Natural killer cell treated with Interleukin-12 subunit alpha and Interleukin-12 subunit beta and Interleukin-15 and Interleukin-18, amount 100 ng/mL, for 72 hours (primary cell): ENCODE data around the gene CIPC. TPM values are rescaled to one million over a fixed set of nuclear protein-coding genes. Genes with fewer than 3 reads are reported as not detected.

Experiments
- ATAC-seq, 2 donors: fragments of 150-1000 bp; cut with Tn5 transposase in 1 of 2; sonication (Bioruptor Pico), chemical (Tn5 transposase) in 1 of 2; 2 replicates each; pipeline ENCODE4 v1.10.0; 2021
- DNase-seq: peaks from one replicate; pipeline ENCODE4 v3.0.0; 2022; ENCODE audit warnings: low spot score
- H3K27ac Mint-ChIP-seq, 2 donors: 1 replicate in 1 of 2; 2 replicates in 1 of 2; pipeline ENCODE4 v1.8.0; 2022; ENCODE audit warnings: mixed read lengths in 2 of 2, mild to moderate bottlenecking in 1 of 2, moderate library complexity in 1 of 2
- H3K27me3 Mint-ChIP-seq, 2 donors: 1 replicate in 1 of 2; 2 replicates in 1 of 2; pipeline ENCODE4 v1.8.0; 2022; ENCODE audit warnings: mixed read lengths in 2 of 2
- H3K36me3 Mint-ChIP-seq: one replicate; pipeline ENCODE4 v1.8.0; 2022; ENCODE audit warnings: mixed read lengths
- H3K4me1 Mint-ChIP-seq, 2 donors: 1 replicate in 1 of 2; 2 replicates in 1 of 2; pipeline ENCODE4 v1.8.0; 2022; ENCODE audit warnings: low read depth in 2 of 2, mixed read lengths in 2 of 2, mild to moderate bottlenecking in 1 of 2
- H3K4me3 Mint-ChIP-seq: one replicate; pipeline ENCODE4 v1.8.0; 2022; ENCODE audit warnings: mixed read lengths
- H3K9me3 Mint-ChIP-seq: 2 replicates; pipeline ENCODE4 v1.8.0; 2022; ENCODE audit warnings: mixed read lengths
- total RNA-seq, 2 donors: library from RNA; stranded (reverse); gene quantifications; one replicate each; pipeline ENCODE4 v1.2.3, GENCODE V29; 2022

Gene CIPC
- total RNA-seq, 2 donors from 2014 or later, result 11.8 to 19.6 TPM

DNA sequence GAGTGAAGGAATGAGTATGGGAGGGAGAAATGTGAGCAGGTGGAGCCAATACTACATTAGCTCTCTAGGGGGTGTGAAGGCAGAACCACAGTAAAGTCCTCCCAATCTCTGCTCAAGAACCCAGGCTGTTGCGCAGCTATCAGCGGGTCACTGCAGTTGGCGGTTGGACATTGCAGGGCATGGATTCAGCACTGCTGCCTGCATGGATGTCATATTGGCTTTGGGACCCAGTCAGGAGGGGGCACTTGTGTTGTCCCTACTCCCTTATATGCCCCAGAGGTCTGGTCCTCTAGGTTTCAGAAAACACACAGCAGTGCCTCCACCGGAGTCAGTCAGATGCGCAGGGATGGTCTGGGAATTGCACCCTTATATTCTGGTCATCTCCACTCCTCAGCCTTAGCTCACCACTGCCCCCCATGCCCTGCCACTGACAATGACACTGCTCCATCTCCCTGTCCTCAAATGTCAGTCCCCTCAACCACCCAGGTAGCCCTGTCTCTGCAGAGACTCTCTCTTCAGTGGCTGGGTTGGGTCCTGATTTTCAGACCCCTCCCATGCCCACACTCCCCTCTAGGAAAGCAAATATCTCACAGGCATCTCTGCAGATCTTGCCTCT is 33.9 kb downstream of the CIPC start:
- no peak for DNase-seq
- H3K4me3 Mint-ChIP-seq, result no peak overlapping the region
- ATAC-seq, result no peak
- no peak overlapping the region for H3K27ac Mint-ChIP-seq
- H3K4me1 Mint-ChIP-seq, result peaks cover 3 to 4% of the 10 kb centered on the region in 2 donors
- H3K36me3 Mint-ChIP-seq, result no peaks in the 10 kb centered on the region
- H3K9me3 Mint-ChIP-seq, result no peaks in the 10 kb centered on the region
- H3K27me3 Mint-ChIP-seq, result peaks cover 38 to 52% of the 10 kb centered on the region in 2 donors

DNA sequence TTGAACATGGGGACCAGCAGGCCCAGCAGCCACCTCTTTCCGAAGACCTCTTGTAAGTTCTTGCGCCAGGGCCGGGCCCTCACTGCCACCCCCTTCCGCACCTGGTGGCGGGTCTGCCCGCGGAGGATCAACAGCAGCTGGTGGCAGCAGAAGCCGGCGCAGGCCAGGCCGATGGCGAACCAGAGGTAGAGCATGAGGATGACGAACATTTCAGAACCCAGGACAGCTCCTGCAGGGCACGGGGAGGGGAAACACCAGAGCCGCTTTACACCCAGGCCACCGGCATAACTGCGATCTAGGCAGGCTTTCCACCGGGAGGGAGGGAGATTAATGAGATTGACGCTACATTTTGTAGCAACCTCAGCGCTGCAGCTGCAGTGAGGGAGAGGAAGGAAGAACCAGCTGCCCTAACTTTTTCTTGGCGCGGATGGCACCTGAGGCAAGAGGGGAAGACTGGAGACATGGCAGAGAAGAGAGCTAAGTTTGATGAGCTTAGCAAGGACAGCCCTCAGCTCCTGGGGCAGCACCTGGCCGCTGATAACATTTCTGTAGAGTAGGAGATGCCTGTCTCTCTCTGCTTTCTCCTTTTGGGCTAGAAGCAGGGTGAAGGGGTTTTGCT is 35.8 kb downstream of the CIPC start:
- peaks cover 36 to 55% of the 10 kb centered on the region in 2 donors for H3K27me3 Mint-ChIP-seq
- H3K27ac Mint-ChIP-seq, result no peak overlapping the region

DNA sequence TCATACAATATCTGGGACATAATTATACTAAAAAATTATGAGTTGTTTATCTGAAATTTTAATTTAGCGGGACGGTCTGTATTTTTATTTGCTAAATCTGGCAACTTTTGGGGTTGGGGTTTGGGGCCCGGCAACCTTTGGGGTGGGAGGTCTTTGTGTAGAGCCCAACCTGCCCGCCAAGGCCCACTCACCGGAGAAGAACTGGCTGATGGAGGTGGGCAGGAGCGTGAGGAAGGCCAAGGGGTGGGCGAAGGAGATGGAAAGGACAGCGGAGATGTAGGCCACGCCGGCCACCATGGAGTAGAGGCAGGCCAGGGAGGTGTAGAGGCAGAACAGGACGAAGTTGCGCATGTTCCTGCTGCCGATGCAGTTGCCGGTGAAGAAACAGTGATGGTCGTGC is 41.0 kb downstream of the CIPC start:
- Mint-ChIP-seq H3K4me3 (peak overlapping the region; percentile 17), H3K27me3 (peaks cover 38 to 54% of the 10 kb centered on the region in 2 donors), H3K27ac (no peak overlapping the region), H3K36me3 (no peaks in the 10 kb centered on the region), H3K4me1 (peaks cover 4 to 8% of the 10 kb centered on the region in 2 donors), H3K9me3 (no peaks in the 10 kb centered on the region)
- ATAC-seq, result peak in 1 of 2 donors; percentile 12
- no peak for DNase-seq

More for the DNA sequence above, 35.8 kb downstream of the CIPC start:
- DNase-seq, result peak; percentile 65
- Mint-ChIP-seq H3K4me1 (peaks cover 3 to 4% of the 10 kb centered on the region in 2 donors), H3K9me3 (no peaks in the 10 kb centered on the region), H3K36me3 (no peaks in the 10 kb centered on the region), H3K4me3 (no peak overlapping the region)
- no peak for ATAC-seq

DNA sequence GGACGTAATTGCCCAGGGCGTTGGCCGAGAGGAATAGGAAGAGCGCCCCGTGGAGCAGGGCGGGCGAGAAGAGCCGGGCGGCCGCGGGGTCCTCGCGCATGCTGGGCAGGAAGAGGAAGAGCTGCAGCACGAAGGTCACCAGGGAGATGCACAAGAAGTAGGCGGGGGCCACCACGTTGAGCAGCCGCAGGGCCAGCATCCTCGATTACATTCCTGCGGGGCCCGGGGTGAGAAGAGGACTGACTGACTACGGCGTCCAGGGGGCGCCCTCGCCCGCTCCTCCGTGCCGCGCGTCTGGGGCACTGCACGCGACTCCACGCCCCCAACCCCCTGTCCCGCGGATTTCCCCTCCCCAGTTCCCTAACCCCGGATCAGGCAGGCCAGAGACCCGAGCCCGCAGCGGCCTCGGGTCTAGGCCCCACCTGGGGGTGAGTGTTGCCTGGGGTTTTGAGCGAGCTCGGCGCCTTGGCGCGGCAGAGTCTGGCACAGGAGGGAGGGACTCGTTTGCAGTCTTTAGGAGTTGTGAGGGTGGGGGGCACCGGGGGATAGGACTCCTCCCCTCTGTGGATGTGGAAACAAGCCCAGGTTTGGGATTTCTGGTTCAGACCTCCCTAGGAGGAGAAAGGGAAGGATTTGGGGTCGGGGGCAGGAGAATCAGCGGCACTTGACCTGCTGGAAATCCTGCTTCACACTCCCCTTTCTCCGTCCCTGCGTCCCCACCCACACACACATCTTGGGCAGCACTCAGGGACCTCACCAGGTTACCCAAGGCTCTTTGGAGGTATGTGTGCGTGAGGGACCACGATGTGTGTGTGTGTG is 41.7 kb downstream of the CIPC start:
- H3K36me3 Mint-ChIP-seq, result no peaks in the 10 kb centered on the region
- H3K9me3 Mint-ChIP-seq, result no peaks in the 10 kb centered on the region
- peaks cover 4 to 8% of the 10 kb centered on the region in 2 donors for H3K4me1 Mint-ChIP-seq
- peaks cover 42 to 57% of the 10 kb centered on the region in 2 donors for H3K27me3 Mint-ChIP-seq
- H3K27ac Mint-ChIP-seq, result no peak overlapping the region
- H3K4me3 Mint-ChIP-seq, result peak overlapping the region; percentile 17
- peak; percentile 57 to 68 for ATAC-seq
- DNase-seq, result no peak

DNA sequence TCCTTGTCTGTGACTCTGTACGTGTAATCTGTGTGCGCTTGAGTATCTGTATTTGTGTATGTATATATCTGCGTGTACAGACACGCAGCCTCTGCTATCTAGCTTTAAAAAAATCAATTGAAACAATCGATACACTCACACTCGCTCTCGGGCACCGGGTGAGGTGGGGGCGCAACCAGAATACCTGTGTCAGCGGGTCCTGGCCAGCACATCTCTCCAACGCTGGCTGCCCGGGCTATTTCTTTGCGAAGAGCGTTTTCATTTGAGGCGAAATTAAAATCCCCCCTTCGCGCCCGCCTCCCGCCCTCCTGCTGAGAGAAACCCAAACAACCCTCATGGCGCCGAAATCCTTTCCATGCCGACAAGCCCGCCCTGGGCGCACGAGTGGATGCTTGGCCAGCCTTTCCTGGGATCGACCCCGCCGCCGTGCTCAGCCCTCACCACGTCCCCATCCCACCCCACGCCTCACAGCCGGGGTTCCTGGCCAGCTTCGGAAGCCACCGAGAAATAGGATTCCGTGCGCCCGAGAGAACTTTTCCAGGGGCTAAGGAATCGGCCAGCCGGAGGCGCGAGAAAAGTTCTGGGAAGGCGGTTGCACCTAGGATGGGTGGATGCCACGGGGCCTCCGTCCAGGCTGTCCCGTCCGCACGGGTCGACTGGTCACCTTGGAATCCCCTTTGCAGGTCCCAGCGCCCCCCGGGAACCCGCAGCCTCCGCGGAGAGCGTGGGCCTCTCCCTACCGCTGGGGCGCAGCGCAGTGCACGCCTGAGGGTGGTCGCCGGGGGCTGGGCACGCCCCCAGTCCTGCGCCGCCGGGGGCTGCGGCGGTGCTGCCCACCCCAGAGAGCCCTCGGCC is 42.5 kb downstream of the CIPC start:
- no peaks in the 10 kb centered on the region for H3K9me3 Mint-ChIP-seq
- H3K27ac Mint-ChIP-seq, result no peak overlapping the region
- H3K4me1 Mint-ChIP-seq, result peaks cover 4 to 8% of the 10 kb centered on the region in 2 donors
- no peak overlapping the region for H3K4me3 Mint-ChIP-seq
- ATAC-seq (peak; percentile 2 to 3), DNase-seq (peak; percentile 46)
- H3K27me3 Mint-ChIP-seq, result peaks cover 49 to 56% of the 10 kb centered on the region in 2 donors
- H3K36me3 Mint-ChIP-seq, result no peaks in the 10 kb centered on the region

DNA sequence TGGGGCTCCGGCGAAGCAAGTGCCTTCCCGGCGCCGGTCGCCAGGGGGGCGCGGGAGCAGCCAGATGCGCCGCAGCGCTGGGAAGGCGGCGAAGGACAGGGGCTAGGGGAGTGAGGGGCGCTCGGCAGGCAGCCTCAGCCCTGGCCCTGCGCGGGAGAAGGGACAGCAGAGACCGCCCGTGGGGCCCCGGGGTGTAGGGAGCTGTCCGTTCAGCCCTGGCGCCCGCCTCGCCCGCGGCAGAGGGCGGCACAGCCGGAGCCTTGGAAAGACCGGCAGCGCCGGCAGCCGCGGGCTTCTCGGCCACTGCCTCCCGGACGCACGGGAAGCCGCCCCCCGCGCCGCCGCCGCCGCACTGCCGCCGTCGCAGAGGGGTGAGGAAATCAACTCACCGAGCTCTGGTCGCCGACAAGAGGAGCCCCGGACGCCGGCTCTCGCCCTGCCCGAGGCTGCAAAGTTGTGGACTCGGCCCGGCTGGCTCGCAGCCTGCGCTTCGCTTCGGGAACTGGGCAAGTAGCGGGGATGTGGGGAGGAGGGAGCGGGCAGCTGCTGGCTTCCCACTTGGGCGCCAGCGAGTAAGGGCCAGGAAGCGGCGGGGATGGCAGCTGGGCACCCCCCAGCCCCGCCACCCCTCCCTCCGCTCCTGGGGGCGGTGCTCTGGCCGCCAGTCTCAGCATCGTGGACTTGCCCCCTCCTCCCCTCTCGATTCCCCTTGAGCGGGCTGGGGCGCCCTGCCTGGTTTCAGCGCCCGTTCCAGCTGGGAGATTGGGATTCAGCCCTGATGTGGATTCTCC is 43.4 kb downstream of the CIPC start, which contains the start of gene ZDHHC22:
Gene ZDHHC22 (minus strand): TSS at position 578 of the 791 bp plus-strand sequence. CDS start 2,053 bp downstream, outside the sequence.
- Mint-ChIP-seq H3K9me3 (no peaks in the 10 kb centered on the region), H3K27ac (no peak within 1 kb of the TSS), H3K36me3 (no peaks in the 10 kb centered on the region), H3K4me3 (no peak within 1 kb of the TSS), H3K27me3 (peaks cover 57 to 62% of the 10 kb centered on the region in 2 donors), H3K4me1 (peaks cover 4 to 8% of the 10 kb centered on the region in 2 donors)
- peak; percentile 33 to 35 for ATAC-seq
- DNase-seq, result peak; percentile 29

DNA sequence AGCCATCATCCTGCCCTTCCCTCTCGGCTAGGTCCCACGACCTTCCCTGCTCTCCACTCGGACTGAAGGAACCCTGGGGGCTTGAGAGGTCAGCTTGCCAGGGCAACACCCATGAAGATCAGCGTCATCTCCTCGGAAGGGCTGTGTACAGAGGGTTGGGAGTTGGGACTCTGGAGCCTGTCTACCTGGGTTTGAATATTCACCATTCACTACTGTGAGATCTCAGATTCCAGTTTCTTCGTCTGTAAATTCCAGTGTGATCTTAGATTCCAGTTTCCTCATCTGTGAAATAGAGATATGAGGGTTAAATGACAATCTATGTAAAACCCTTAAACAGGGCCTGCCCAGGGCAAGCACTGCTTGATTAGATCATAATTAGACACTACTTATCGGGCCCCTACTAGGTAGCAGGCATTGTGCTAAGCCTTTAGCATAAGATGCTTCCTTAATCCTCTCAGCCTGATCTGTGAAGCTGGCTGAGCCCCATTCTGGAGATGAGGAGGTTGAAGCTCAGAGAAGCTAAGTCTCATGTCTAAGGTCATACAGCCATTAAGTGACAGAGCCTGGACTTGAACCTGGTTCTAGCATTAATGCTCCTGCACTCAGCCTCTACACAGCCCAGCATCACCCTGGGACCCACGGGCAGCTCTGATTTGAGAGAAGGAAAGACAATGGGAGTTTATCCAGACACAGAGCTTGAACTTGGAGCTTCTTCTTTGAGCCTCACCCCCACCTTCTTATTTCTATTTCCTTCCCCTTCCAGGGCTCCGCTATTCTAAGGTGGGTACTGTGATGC is 44.1 kb downstream of the CIPC start:
- Mint-ChIP-seq H3K36me3 (no peaks in the 10 kb centered on the region), H3K27me3 (peaks cover 58 to 65% of the 10 kb centered on the region in 2 donors), H3K4me3 (no peak overlapping the region), H3K9me3 (no peaks in the 10 kb centered on the region), H3K4me1 (peaks cover 4 to 8% of the 10 kb centered on the region in 2 donors), H3K27ac (no peak overlapping the region)
- no peak for ATAC-seq
- DNase-seq, result peak; percentile 45

DNA sequence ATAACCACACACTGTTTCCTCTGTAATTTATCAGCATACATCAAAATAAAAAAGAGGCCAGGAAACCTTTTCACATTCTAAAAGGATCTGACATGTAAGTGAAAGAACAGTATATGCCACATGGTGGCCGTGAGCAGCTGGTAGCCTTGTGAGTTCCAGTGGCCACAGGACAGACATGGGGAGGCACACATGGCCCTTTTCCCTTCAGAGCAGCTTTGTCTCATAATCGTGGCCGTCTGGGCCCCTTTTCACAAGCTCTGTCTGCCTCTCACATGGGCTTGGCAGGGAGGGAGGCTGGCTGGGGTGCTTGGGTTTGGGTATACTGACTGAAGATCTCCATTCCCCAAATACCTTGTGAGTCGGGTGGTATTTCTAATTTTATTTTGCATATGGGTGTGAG is 45.0 kb downstream of the CIPC start:
- H3K4me1 Mint-ChIP-seq, result peaks cover 4 to 8% of the 10 kb centered on the region in 2 donors

DNA sequence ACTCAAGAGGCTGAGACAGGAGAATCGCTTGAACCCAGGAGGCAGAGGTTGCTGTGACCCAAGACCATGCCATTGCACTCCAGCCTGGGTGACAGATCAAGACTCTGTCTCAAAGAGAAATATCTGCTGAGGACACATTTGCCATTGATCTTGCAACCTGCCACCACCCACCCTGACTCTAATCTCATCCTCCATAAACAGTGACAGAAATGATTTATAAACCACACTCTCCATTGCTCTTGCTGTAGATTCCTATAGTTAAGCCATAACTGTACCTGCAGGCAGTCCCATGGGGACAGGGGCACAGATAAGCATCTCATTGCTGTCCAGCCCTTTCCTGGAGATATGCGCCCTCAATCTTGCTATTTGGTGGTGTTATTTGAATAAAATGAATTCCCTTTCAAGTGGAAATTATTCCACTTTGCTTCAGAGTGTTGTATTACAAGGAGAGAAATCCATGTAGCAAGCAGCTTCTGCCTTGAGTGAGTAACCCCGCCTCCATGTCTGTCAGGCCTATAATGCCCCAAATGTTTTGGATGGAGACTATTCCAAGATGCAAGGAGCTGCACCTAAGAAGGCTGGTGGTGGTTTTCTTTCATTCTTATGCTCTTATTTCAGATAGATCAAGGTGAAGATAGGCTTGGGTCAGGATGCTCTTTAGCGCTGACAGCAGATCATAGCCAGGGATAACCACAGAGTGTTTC is 46.5 kb downstream of the CIPC start:
- no peak for DNase-seq
- Mint-ChIP-seq H3K27me3 (peaks cover 45 to 66% of the 10 kb centered on the region in 2 donors), H3K4me3 (no peak overlapping the region), H3K27ac (no peak overlapping the region), H3K36me3 (no peaks in the 10 kb centered on the region), H3K4me1 (peaks cover 0 to 2% of the 10 kb centered on the region in 2 donors), H3K9me3 (no peaks in the 10 kb centered on the region)
- ATAC-seq, result no peak

More for the DNA sequence above, 45.0 kb downstream of the CIPC start:
- Mint-ChIP-seq H3K36me3 (no peaks in the 10 kb centered on the region), H3K4me3 (no peak overlapping the region), H3K27ac (no peak overlapping the region), H3K9me3 (no peaks in the 10 kb centered on the region), H3K27me3 (peaks cover 53 to 67% of the 10 kb centered on the region in 2 donors)
- no peak for DNase-seq
- ATAC-seq, result no peak

DNA sequence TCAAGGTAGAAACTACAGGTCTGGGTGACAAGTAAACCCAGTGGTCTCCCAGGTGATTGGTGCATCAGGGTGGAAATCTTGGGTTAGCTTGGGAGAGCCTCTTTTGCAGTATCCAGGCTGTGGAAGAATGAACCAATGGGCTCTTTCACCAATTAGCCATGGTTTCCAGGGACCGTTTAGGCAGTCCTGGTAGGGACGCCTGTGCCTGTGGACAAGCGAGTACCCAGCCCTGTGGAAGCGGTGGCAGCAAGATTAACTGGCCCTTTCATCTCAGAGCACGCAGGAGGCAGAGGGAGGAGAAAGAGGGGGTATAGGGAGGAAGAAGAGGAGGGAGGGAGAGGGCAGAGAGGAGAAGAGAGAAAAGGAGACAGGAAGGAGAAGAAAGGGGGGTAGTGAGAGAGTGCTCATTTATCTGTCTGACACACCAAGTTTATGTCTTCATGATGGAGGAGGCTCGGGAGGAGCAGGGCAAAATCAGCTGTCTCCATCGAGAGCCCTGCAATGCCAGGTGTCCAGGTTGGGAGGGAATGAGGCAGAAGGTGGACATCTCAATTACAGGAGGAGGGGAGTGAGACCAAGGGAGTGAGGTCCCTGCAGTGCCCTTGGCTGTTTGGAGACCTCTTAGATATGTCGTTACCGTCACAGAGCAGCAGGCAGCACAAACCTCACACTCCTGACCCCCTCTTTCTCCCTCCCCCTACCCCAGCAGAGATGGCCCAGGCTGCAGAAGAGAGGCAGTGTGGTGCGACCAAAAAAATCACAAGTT is 48.1 kb downstream of the CIPC start:
- Mint-ChIP-seq H3K4me3 (no peak overlapping the region), H3K27me3 (peaks cover 41 to 67% of the 10 kb centered on the region in 2 donors), H3K9me3 (no peaks in the 10 kb centered on the region), H3K4me1 (no peaks in the 10 kb centered on the region), H3K27ac (no peak overlapping the region), H3K36me3 (no peaks in the 10 kb centered on the region)
- peak; percentile 40 for DNase-seq
- ATAC-seq, result peak in 1 of 2 donors; percentile 54
